AG04449 (cell line): ENCODE results near the gene HRH3.

Experiments
- CTCF ChIA-PET: fragments of 350-600 bp; formaldehyde crosslinking; extraction: SDS; loops from one replicate; lab custom pipeline; 2021; ENCODE audit warnings: antibody characterized with exemption; lab: Yijun Ruan, JAX
- POLR2A ChIA-PET: fragments of 400-600, 350-600 bp; formaldehyde crosslinking; extraction: SDS; loops from one replicate; lab custom pipeline; 2020; ENCODE audit warnings: antibody characterized with exemption, inconsistent platforms; lab: Yijun Ruan, JAX
- DNase-seq: peaks from one replicate; pipeline ENCODE4 v3.0.0-alpha.2; 2010; ENCODE audit warnings: low read depth, low spot score
- H3K4me3 ChIP-seq: 2 replicates; pipeline ENCODE4 v1.5.1; 2011; ENCODE audit warnings: low read depth, mild to moderate bottlenecking, control low read depth, low read length
- CTCF ChIP-seq: IDR thresholded peaks from one replicate; pipeline ENCODE4 v1.5.1; 2011; ENCODE audit warnings: mild to moderate bottlenecking, moderate library complexity, low read length, control low read depth, inconsistent platforms; ENCODE audit not compliant: insufficient read depth; ENCODE audit errors: missing control alignments

HRH3 gene

GRCh38 chr20:62226707-62227590, 6.9 kb upstream of the HRH3 start:
- H3K4me3 ChIP-seq: no peak overlapping the region
- ChIA-PET CTCF (no interaction called here), POLR2A (no interaction called here)
- TF ChIP-seq CTCF: no peak
- no peak for DNase-seq

DNA sequence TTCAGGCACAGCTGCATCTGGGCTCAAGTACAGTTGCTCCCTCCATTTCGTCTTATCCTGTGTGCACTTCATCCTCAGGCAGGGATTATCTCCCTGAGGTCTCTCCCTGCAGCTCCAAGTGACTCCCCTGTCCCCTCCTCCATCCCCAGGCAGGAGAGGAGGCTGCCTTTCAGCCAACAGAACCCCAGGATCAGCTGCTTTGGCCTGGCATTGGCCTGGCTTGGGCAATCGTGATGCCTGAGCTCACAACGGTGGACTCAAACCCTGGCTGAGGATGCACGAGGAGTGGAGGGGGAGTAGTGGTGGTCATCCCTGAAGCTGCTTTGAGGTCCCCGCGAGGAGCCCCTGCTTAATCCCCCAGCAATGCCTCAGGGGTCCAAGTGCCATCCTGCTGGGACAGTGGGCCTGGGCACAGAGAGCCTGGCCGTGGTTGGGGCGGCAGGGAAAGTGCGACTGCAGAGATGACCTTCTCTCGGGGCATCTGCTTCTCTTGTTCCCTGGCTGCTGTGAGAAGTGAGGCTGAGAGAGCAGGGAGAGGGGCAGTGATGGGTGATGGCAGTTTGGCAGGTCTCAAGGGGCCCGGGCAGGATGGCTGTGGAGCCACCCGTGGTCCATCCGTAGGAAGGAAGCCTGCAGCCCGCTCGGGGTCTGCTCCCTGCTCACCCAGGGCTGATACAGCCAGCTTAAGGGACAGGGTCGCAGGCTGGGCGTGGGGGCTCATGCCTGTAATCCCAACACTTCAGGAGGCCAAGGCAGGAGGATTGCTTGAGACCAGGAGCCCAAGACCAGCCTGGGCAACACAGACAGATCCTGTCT, 6.0 kb upstream of the HRH3 start:
- POLR2A ChIA-PET: no interaction called here
- DNase-seq: no peak
- no peak overlapping the region for H3K4me3 ChIP-seq
- CTCF ChIA-PET: interaction anchor here (1.3 kb wide), 1 partner anchor 10 kb away, joined by 3 read pairs; no protein-coding TSS in a partner anchor
- no peak for TF ChIP-seq CTCF

DNA sequence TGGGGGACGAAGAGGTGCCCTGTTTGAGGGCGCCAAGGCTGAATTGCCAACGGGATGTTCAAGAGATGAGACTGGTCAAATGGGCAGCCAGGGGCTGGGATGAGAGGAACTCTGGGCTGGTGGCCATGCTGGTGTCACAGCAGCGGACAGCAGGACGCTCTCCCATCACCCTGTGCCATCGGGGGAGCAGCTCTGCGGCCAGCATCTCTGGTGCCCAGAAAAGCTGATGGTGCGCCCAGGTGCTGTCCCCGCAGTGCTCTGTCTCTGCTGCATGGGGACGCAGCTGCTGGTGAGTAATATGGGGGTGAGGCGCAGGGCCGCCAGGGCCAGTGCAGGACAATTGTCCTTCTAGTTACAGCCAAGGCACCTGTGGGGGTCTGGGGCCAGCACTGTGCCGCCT, 4.9 kb upstream of the HRH3 start:
- TF ChIP-seq CTCF: no peak
- DNase-seq: no peak
- no peak overlapping the region for H3K4me3 ChIP-seq
- CTCF ChIA-PET: interaction anchor here (1.3 kb wide), 1 partner anchor 11 kb away, joined by 3 read pairs; no protein-coding TSS in a partner anchor
- POLR2A ChIA-PET: no interaction called here

GRCh38 chr20:62224113-62224855, 4.2 kb upstream of the HRH3 start:
- DNase-seq: no peak
- POLR2A ChIA-PET: no interaction called here
- CTCF ChIA-PET: interaction anchor here (1.3 kb wide), 1 partner anchor 12 kb away, joined by 3 read pairs; no protein-coding TSS in a partner anchor

GRCh38 chr20:62223571-62223970, 3.5 kb upstream of the HRH3 start:
- POLR2A ChIA-PET: no interaction called here
- no peak for TF ChIP-seq CTCF
- no peak for DNase-seq
- CTCF ChIA-PET: no interaction called here
- no peak overlapping the region for H3K4me3 ChIP-seq

More at GRCh38 chr20:62224113-62224855, 4.2 kb upstream of the HRH3 start:
- TF ChIP-seq CTCF: no peak
- no peak overlapping the region for H3K4me3 ChIP-seq
